ENCODE data around the gene JAKMIP3. TPM values are rescaled to one million over a fixed set of nuclear protein-coding genes. Genes with fewer than 3 reads are reported as not detected.
A peak's percentile ranks its signal among the peaks of the same experiment; 100 is the strongest.

JAKMIP3 gene
- 0.03 TPM in 2 replicates for total RNA-seq (2014; rRNA removed; shearing (Covaris generic))
- polyA plus RNA-seq (2015; cell fraction: cytosol; rRNA removed) = not detected in 2 replicates
- 0.04 TPM in 1 of 2 replicates, not detected in the other for polyA plus RNA-seq (2015; cell fraction: nucleus; rRNA removed)

DNA sequence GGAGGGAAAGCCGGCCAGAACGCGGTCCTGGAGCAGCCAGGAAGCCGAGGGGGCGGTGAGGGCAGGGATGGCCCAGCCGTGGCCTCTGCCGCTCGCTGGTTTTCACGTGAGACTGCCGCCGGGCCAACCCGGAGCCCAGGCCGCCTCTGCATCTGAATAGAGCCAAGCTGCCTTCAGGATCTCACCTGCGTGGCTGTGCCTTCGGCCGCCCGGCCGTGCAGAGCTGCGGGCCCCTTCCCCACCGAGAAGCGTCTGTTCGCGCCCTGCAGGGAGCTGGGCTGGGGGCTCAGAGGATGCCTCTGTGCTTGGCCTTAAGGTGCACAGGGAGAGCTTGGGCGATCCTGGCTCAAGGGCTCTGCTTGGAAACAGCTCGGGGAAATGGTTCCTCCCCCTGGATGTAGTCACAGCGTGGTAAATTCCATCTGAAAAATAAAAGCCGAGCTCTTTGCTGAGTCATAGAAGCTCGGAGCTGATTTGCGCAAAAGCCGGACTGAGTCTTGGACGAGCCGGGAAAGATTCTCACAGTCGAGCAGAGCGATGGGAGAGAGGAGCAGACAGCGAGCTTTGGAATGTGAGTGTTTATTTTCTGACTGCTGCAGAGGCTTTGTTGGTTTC lies at the start of gene JAKMIP3:
Gene JAKMIP3 (plus strand): TSS at position 456 of the 615 bp plus-strand sequence. CDS start 38,863 bp downstream, outside the sequence.
- DNase-seq (ENCODE audit: low read depth) = peak; percentile 82

DNA sequence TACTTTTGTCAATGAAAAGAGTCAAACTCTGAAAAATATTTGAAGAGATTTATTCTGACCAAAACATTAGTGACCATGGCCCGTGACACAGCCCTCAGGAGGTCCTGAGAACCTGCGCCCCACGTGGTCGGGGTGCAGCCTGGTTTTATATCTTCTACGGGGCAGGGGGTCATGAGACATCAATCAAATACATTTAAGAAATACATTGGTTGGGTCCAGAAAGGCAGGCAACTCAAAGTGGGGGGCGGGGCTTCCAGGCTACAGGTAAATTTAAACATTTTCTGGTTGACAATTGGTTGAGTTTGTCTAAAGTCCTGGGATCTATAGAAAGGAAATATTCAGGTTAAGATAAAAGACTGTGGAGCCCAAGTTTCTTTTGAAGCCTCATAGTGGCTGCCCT lies 49.2 kb upstream of the JAKMIP3 start:
- no peak for DNase-seq (ENCODE audit: low read depth)

DNA sequence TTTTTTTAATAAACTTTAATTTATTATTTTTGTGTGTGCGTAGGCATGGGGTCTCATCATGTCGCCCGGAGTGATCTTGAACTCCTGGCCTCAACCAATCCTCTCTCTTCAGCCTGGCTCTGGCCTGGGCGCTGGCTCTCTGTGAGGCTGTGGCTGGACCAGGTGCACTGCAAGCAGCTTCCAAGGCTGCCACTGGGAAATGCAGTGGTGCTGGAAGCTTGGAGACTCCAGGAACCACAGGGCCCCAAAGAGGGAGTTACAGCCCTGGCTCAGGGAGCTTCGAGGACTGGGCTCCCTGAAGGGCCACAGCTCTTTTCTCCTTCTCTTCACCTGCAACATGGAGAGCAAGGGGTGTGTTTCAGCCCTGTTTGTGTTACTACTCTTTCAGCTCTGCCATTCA lies 47.3 kb upstream of the JAKMIP3 start:
- DNase-seq (ENCODE audit: low read depth) = no peak

DNA sequence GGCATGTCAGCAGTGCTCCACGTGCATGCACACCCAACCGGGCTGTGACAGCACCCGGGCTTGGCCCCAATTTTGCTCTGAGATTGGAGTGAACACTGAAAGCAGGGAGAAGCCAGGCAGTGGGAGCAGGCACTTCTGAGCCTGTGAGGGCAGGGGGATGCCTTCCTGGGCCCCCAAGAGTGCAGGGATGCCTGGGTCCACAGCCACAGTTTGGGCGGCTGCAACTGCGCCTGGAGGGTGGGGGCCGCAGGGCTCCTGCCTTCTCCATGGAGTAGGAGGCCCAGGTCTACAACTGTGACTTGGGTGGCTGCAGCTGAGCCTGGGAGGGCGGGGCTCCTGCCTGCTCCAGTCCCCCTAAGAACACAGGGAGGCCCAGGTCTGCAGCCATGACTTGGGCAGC lies 46.4 kb upstream of the JAKMIP3 start:
- no peak for DNase-seq (ENCODE audit: low read depth)

DNA sequence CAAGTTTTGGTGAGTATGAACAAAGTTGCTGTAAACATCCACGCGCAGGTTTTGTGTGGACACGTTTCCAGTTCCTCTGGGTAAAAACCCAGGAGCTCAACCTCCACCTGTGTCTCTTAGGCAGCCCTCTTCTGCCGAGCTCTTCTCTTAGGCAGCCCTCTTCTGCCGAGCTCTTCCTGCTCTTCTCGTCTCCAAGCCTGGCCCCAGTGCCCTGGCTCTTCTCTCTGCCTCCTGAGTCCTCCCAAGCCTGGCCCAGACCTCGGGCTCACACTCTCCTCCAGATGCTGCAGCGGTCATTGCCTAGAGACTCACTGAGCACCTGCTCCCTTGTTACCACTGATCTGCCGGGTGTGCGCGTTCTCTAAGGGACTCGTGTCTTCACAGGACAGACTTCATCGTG lies 45.3 kb upstream of the JAKMIP3 start:
- no peak for DNase-seq (ENCODE audit: low read depth)

GRCh38 chr10:132021046-132021445 lies 44.7 kb upstream of the JAKMIP3 start:
- no peak for DNase-seq (ENCODE audit: low read depth)

DNA sequence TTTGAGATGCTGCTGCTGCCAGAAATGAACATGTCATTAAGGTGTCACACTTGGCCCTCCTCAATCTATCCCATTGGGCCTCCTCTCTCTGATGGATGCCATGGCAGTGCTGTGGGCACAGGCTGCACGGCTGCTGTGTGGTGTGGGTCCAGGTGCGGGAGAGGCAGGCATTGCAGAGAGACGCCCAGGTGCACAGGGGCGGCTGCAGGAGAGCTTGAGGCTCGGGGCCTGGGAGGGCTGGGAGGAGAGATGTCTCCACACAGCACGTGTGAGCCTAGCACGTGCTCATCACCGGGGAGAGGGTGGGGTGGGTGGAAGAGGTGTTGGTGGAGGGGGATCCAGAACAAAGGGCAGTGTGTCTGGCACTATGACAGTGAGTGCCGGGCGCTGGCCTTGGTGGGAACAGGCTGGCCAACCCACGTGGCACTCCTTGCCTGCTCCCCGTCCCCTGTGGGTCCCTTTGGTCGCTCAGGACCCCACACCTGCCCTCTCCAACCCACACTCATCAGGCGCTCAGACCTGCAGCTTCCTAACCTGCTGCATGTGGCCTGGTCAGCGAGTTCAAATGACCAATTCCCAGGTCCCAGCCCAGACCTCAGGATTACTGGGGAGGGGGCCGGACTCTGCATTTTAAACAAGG lies 44.1 kb upstream of the JAKMIP3 start:
- DNase-seq (ENCODE audit: low read depth) = no peak

DNA sequence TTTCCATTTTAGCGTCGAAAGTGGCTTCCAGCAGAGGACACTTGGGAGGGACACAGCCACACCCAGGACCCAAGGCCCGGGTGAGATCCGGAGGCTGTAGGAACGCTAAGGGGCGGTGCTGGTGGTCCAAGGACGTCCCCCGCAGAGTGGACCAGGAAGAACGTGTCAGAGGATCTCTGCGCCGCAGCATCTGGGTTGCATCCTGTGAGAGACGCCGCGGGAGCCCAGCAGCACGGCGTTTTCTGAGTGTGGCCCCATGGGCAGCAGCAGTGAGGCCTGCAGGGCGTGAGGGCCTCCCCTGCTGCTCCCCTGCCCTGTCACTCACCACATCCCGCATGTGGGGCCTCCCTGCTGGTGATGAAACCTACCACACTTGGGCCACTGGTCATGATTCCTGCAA lies 43.5 kb upstream of the JAKMIP3 start:
- no peak for DNase-seq (ENCODE audit: low read depth)

GRCh38 chr10:132023092-132023811 lies 42.5 kb upstream of the JAKMIP3 start:
- peak; percentile 71 for DNase-seq (ENCODE audit: low read depth)

GRCh38 chr10:132027423-132027983 lies 38.2 kb upstream of the JAKMIP3 start:
- peak; percentile 68 for DNase-seq (ENCODE audit: low read depth)

DNA sequence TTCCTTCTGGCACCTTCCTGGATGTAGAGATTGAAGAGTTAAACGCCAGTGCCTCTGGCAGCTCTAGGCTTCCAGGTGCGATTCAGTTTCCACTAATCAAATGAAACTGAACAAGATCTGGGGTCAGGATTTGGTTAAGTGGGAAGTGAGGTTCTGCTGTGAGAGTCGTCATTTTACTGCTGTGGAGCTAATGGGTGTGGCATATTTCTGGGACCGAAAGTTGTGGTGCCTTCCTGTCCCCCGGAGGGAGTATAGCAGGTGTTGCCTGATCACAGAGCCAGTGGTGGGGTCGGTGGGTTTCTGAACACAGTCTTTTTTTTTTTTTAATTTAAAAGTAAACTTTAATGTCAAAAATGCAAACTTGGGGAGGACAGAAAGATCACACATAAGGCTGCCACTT lies 37.0 kb upstream of the JAKMIP3 start:
- no peak for DNase-seq (ENCODE audit: low read depth)

- no peak for DNase-seq (ENCODE audit: low read depth)
These were observed 34.8 kb upstream of the JAKMIP3 start for GRCh38 chr10:132030898-132031463.

- no peak for DNase-seq (ENCODE audit: low read depth)
These were observed 32.1 kb upstream of the JAKMIP3 start for GRCh38 chr10:132033632-132034031.

GRCh38 chr10:132035476-132035875 lies 30.3 kb upstream of the JAKMIP3 start:
- DNase-seq (ENCODE audit: low read depth) = no peak

GRCh38 chr10:132036153-132036886 lies 29.4 kb upstream of the JAKMIP3 start:
- no peak for DNase-seq (ENCODE audit: low read depth)

- DNase-seq (ENCODE audit: low read depth) = no peak
These were observed 28.7 kb upstream of the JAKMIP3 start for GRCh38 chr10:132036887-132037675.

DNA sequence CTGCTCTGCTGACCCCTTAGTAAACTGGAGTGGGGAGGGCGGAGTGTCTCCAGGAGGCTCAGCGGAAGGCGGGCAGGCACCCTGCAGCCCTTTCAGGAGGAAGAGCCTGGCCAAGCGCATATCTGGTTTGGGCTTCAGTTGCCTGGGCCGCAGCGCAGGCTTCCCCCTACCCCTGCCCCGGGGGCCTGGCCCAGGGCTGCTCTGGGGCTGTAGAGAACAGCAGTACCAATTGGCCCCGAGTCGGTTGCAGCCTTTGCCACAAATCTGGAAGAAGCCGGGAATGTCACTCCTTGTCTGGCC lies 28.1 kb upstream of the JAKMIP3 start:
- DNase-seq (ENCODE audit: low read depth) = no peak

- no peak for DNase-seq (ENCODE audit: low read depth)
These were observed 26.4 kb upstream of the JAKMIP3 start for GRCh38 chr10:132039371-132039770.

GRCh38 chr10:132040046-132040445 lies 25.7 kb upstream of the JAKMIP3 start:
- DNase-seq (ENCODE audit: low read depth) = no peak

- no peak for DNase-seq (ENCODE audit: low read depth)
These were observed 24.4 kb upstream of the JAKMIP3 start for GRCh38 chr10:132041340-132041739.

All from HT1080 (cell line).